Lung (tissue), 12 donors: ENCODE data around the gene PLB1. TPM values are rescaled to one million over a fixed set of nuclear protein-coding genes. Genes with fewer than 3 reads are reported as not detected.
A peak's percentile ranks its signal among the peaks of the same experiment; 100 is the strongest.

Source experiments
- ATAC-seq: fragments of 200-7000 bp; cut with Tn5 transposase; one replicate; pipeline ENCODE4 v1.9.1; 2020; ENCODE audit warnings: moderate number of reproducible peaks; ENCODE audit not compliant: insufficient read depth, low FRiP score
- DNase-seq, 3 donors: peaks; one replicate each; pipeline ENCODE4 v3.0.0-alpha.2; 2013 to 2017
- H3K27ac ChIP-seq, 2 donors: one replicate each; pipeline ENCODE4 v1.5.1; 2013; ENCODE audit warnings: mild to moderate bottlenecking in 2 of 2, moderate library complexity in 2 of 2, control low read depth in 1 of 2, inconsistent platforms in 1 of 2, low read depth in 1 of 2, low read length in 1 of 2
- H3K27me3 ChIP-seq, 3 donors: one replicate each; pipeline ENCODE4 v1.5.1; 2013; ENCODE audit warnings: low read length in 2 of 3; ENCODE audit not compliant: control insufficient read depth in 3 of 3, insufficient read depth in 3 of 3
- H3K36me3 ChIP-seq, 4 donors: one replicate each; pipeline ENCODE4 v1.5.1; 2013; ENCODE audit warnings: low read length in 4 of 4, mild to moderate bottlenecking in 1 of 4, moderate library complexity in 1 of 4; ENCODE audit not compliant: control insufficient read depth in 4 of 4, insufficient read depth in 4 of 4
- H3K4me1 ChIP-seq, 5 donors: one replicate each; pipeline ENCODE4 v1.5.1; 2013; ENCODE audit warnings: low read length in 5 of 5, mild to moderate bottlenecking in 2 of 5, moderate library complexity in 1 of 5; ENCODE audit not compliant: control insufficient read depth in 5 of 5, insufficient read depth in 5 of 5
- H3K4me3 ChIP-seq: one replicate; pipeline ENCODE4 v1.5.1; 2013; ENCODE audit warnings: mild to moderate bottlenecking, control low read depth, moderate library complexity
- H3K9ac ChIP-seq, 2 donors: one replicate each; pipeline ENCODE4 v1.5.1; 2013; ENCODE audit warnings: low read length in 2 of 2, control low read depth in 1 of 2; ENCODE audit not compliant: insufficient read depth in 1 of 2
- H3K9me3 ChIP-seq, 4 donors: one replicate each; pipeline ENCODE4 v1.5.1; 2013; ENCODE audit warnings: low read length in 3 of 4, mild to moderate bottlenecking in 1 of 4, moderate library complexity in 1 of 4; ENCODE audit not compliant: control insufficient read depth in 4 of 4, insufficient read depth in 3 of 4
- WGBS, 2 donors: extraction: QIAGEN DNeasy Blood & Tissue Kit; methylation state at CpG; one replicate each; pipeline ENCODE4 v1.1.7; 2013; 5-methylcytosine and 5-hydroxymethylcytosine counted together
- polyA plus RNA-seq, 2 donors: library from polyadenylated mRNA; stranded (reverse); fragments of 200-250 nt; gene quantifications; one replicate each; pipeline ENCODE4 v1.2.1, GENCODE V29; 2013
- total RNA-seq, 2 donors: library from RNA; depleted of rRNA in 1 of 2; stranded (reverse); fragments of >200 nt in 1 of 2; gene quantifications; one replicate each; pipeline ENCODE4 v1.2.1, GENCODE V29; 2014 to 2021
- TF ChIP-seq, protein P1 (sequence below): IDR thresholded peaks from 2 replicates; pipeline ENCODE4 v1.5.1; 2012; ENCODE audit warnings: mild to moderate bottlenecking; ENCODE audit errors: control extremely low read depth, extremely low read depth
- donor health status: control.
- donor health status: control.
- donor health status: Bipolar disorder and iron deficiency.
- donor health status: healthy.
- donor health status: DM: yes; HTN: yes; CAD: no.

The PLB1 gene
- total and polyA plus RNA-seq, 4 donors, result 1.0 to 10.3 (median 6.7) TPM

DNA sequence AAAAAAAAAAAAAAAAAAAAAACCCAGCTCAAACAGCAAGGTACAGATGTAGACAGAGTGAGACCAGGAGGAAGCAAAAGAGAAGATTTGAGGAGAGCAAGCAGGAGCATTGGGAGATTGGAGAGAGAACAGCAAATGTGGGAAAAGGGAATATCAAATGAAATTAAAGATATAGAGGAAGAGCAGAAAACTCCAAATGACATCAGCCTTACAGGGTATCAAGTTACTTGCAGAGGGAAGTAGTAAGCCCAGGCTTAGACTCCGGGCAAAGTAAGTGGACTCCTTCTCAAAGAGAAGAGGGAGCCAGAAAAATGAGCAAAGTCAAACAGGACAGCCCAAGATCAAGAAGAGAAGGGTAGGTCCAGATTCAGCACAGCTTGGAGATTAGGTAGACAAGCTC, 162.5 kb downstream of the PLB1 start:
- Histone ChIP-seq H3K9ac (no peak overlapping the region), H3K27me3 (no peaks in the 10 kb centered on the region), H3K27ac (no peak overlapping the region), H3K36me3 (no peaks in the 10 kb centered on the region), H3K4me1 (peaks cover 9 to 33% (median 15%) of the 10 kb centered on the region in 5 donors), H3K4me3 (no peak overlapping the region), H3K9me3 (no peaks in the 10 kb centered on the region)
- DNase-seq (peak in 1 of 3 donors; percentile 57), ATAC-seq (no peak)
- TF ChIP-seq, protein P1, sequence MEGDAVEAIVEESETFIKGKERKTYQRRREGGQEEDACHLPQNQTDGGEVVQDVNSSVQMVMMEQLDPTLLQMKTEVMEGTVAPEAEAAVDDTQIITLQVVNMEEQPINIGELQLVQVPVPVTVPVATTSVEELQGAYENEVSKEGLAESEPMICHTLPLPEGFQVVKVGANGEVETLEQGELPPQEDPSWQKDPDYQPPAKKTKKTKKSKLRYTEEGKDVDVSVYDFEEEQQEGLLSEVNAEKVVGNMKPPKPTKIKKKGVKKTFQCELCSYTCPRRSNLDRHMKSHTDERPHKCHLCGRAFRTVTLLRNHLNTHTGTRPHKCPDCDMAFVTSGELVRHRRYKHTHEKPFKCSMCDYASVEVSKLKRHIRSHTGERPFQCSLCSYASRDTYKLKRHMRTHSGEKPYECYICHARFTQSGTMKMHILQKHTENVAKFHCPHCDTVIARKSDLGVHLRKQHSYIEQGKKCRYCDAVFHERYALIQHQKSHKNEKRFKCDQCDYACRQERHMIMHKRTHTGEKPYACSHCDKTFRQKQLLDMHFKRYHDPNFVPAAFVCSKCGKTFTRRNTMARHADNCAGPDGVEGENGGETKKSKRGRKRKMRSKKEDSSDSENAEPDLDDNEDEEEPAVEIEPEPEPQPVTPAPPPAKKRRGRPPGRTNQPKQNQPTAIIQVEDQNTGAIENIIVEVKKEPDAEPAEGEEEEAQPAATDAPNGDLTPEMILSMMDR, result no peak
- WGBS, 2 donors, result 60 to 62% methylated on average over 1 of the region's 1 CpG

GRCh38 chr2:28659127-28659526, 163.3 kb downstream of the PLB1 start:
- no peak overlapping the region for H3K9ac ChIP-seq
- no peaks in the 10 kb centered on the region for H3K36me3 ChIP-seq
- H3K27ac ChIP-seq, result no peak overlapping the region
- no peaks in the 10 kb centered on the region for H3K9me3 ChIP-seq
- TF ChIP-seq, protein P1, result no peak
- ATAC-seq (no peak), DNase-seq (no peak)
- H3K4me1 ChIP-seq, result peaks cover 16 to 40% (median 19%) of the 10 kb centered on the region in 5 donors
- no peak overlapping the region for H3K4me3 ChIP-seq
- H3K27me3 ChIP-seq, result no peaks in the 10 kb centered on the region

DNA sequence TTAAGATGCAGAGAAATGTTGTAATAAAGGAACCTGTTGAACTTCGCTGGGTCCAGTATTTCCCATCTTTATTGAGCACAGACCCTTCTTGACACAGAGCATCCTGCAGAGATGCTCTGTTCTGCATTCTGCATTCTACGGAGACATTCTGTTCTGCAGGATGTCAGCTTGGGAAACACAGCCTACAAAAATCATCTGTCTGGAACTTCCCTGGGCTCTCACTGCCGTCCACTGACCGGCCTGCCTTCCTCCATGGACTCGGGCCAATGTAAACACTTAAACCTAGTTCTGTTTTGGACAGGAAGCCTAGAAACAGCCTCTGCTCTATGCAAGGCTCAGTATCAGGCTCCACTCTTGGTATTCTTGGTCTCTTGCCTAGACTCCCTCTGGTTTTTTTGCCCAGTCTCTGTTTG, 165.7 kb downstream of the PLB1 start:
- Histone ChIP-seq H3K36me3 (no peaks in the 10 kb centered on the region), H3K4me1 (peaks cover 11 to 44% (median 22%) of the 10 kb centered on the region in 5 donors), H3K27me3 (no peaks in the 10 kb centered on the region), H3K4me3 (no peak overlapping the region), H3K27ac (peak overlapping the region; percentile 24 to 86), H3K9ac (no peak overlapping the region), H3K9me3 (no peaks in the 10 kb centered on the region)
- WGBS, 2 donors, result 32 to 58% methylated on average over 5 of the region's 5 CpGs
- DNase-seq, result peak; percentile 69 to 90 (median 86)
- peak; percentile 66 for ATAC-seq
- TF ChIP-seq, protein P1, result no peak

GRCh38 chr2:28662044-28662443, 166.2 kb downstream of the PLB1 start:
- Histone ChIP-seq H3K36me3 (no peaks in the 10 kb centered on the region), H3K27me3 (no peaks in the 10 kb centered on the region), H3K4me1 (peaks cover 11 to 44% (median 22%) of the 10 kb centered on the region in 5 donors), H3K9ac (no peak overlapping the region), H3K9me3 (no peaks in the 10 kb centered on the region), H3K4me3 (no peak overlapping the region), H3K27ac (peak overlapping the region; percentile 24 to 86)
- no peak for ATAC-seq
- TF ChIP-seq, protein P1, result no peak
- DNase-seq, result no peak
- WGBS, 2 donors, result 73 to 100% methylated on average over 1 of the region's 1 CpG
